ENCODE results near the gene ZDHHC14. TPM values are rescaled to one million over a fixed set of nuclear protein-coding genes. Genes with fewer than 3 reads are reported as not detected.

Gene ZDHHC14
- total RNA-seq, 2 donors from 2014 or later: 53.3 to 66.2 TPM

- no peaks in the 10 kb centered on the region for H3K27me3 ChIP-seq (replicated peaks; ENCODE audit: insufficient read depth)
- H3K9me3 ChIP-seq: no peaks in the 10 kb centered on the region
- no peak for DNase-seq (ENCODE audit: low spot score)
- H3K4me3 ChIP-seq: no peak overlapping the region
- no peaks in the 10 kb centered on the region for H3K4me1 ChIP-seq (replicated peaks)
- intact Hi-C loops (cut with DNase I): no loop called here
- TF ChIP-seq POLR2AphosphoS5 (IDR thresholded peaks at IDR 0.05): no peak
- TF ChIP-seq CTCF (IDR thresholded peaks at IDR 0.05): no peak
- TF ChIP-seq POLR2A (IDR thresholded peaks at IDR 0.05): no peak
- no peak overlapping the region for H3K27ac ChIP-seq
- WGBS: 89% methylated on average over 7 of the region's 7 CpGs
- H3K36me3 ChIP-seq: no peaks in the 10 kb centered on the region
Observed at GRCh38 chr6:157638779-157639178, 257.8 kb downstream of the ZDHHC14 start.

GRCh38 chr6:157640746-157641451 lies 259.9 kb downstream of the ZDHHC14 start:
- TF ChIP-seq POLR2A (IDR thresholded peaks at IDR 0.05) (no peak), CTCF (IDR thresholded peaks at IDR 0.05) (no peak), POLR2AphosphoS5 (IDR thresholded peaks at IDR 0.05) (no peak)
- no peaks in the 10 kb centered on the region for H3K27me3 ChIP-seq (replicated peaks; ENCODE audit: insufficient read depth)
- 92% methylated on average over 8 of the region's 8 CpGs for WGBS
- intact Hi-C loops (cut with DNase I): no loop called here
- H3K27ac ChIP-seq: no peak overlapping the region
- no peaks in the 10 kb centered on the region for H3K4me1 ChIP-seq (replicated peaks)
- H3K4me3 ChIP-seq: no peak overlapping the region
- no peak for DNase-seq (ENCODE audit: low spot score)
- H3K9me3 ChIP-seq: no peaks in the 10 kb centered on the region
- no peaks in the 10 kb centered on the region for H3K36me3 ChIP-seq

- Histone ChIP-seq H3K4me1 (replicated peaks) (no peaks in the 10 kb centered on the region), H3K27me3 (replicated peaks; ENCODE audit: insufficient read depth) (no peaks in the 10 kb centered on the region), H3K36me3 (no peaks in the 10 kb centered on the region), H3K27ac (no peak overlapping the region), H3K9me3 (no peaks in the 10 kb centered on the region), H3K4me3 (no peak overlapping the region)
- WGBS: 90% methylated on average over 2 of the region's 2 CpGs
- TF ChIP-seq POLR2A (IDR thresholded peaks at IDR 0.05) (no peak), POLR2AphosphoS5 (IDR thresholded peaks at IDR 0.05) (no peak), CTCF (IDR thresholded peaks at IDR 0.05) (no peak)
- no peak for DNase-seq (ENCODE audit: low spot score)
- intact Hi-C loops (cut with DNase I): no loop called here
Observed at GRCh38 chr6:157641837-157642236, 260.8 kb downstream of the ZDHHC14 start.

GRCh38 chr6:157642736-157643135 lies 261.7 kb downstream of the ZDHHC14 start:
- no peak for DNase-seq (ENCODE audit: low spot score)
- Histone ChIP-seq H3K4me1 (replicated peaks) (no peaks in the 10 kb centered on the region), H3K36me3 (no peaks in the 10 kb centered on the region), H3K27ac (no peak overlapping the region), H3K27me3 (replicated peaks; ENCODE audit: insufficient read depth) (no peaks in the 10 kb centered on the region), H3K9me3 (no peaks in the 10 kb centered on the region), H3K4me3 (no peak overlapping the region)
- WGBS: 95% methylated on average over 3 of the region's 3 CpGs
- intact Hi-C loops (cut with DNase I): no loop called here
- no peak for TF ChIP-seq POLR2A (IDR thresholded peaks at IDR 0.05)
- TF ChIP-seq CTCF (IDR thresholded peaks at IDR 0.05): no peak
- no peak for TF ChIP-seq POLR2AphosphoS5 (IDR thresholded peaks at IDR 0.05)

Measured in prostate gland (tissue), 2 donors.